ENCODE measurements around the gene TRAF5. TPM values are rescaled to one million over a fixed set of nuclear protein-coding genes. Genes with fewer than 3 reads are reported as not detected.
A peak's percentile ranks its signal among the peaks of the same experiment; 100 is the strongest.
"Not testable (repeated sequence)": the region's sequence is repeated elsewhere in the genome, so short reads cannot be mapped to it uniquely, and the experiment has no call there.

TRAF5 gene
- total RNA-seq, 1 donor from 2014 or later = 3.9 TPM

DNA sequence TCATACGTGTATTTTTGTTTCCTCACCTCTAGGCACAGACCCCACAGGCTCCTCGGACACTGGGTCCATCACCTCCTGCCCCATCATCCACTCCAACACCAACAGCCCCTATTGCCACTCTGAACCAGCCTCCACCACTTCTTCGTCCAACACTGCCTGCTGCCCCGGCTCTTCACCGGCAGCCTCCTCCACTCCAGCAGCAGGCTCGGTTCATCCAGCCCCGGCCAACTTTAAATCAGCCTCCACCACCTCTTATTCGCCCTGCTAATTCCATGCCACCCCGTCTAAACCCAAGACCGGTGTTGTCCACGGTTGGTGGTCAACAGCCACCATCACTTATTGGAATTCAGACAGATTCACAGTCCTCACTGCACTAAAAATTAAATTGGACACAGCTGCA, 13.2 kb upstream of the TRAF5 start:
- Histone ChIP-seq H3K36me3 (peaks cover 26 to 44% of the 10 kb centered on the region in 2 donors), H3K4me3 (no peak overlapping the region)

GRCh38 chr1:211318576-211319280, 7.9 kb upstream of the TRAF5 start:
- no peaks in the 10 kb centered on the region for H3K27me3 ChIP-seq
- no peak for DNase-seq (ENCODE audit: low spot score in 2 of 2)
- H3K27ac ChIP-seq = no peak overlapping the region
- TF ChIP-seq CTCF (IDR thresholded peaks at IDR 0.05) = no peak
- H3K4me1 ChIP-seq = no peaks in the 10 kb centered on the region
- H3K36me3 ChIP-seq = peaks cover 19 to 20% of the 10 kb centered on the region in 2 donors
- intact Hi-C loops (cut with DNase I) = no loop called here
- H3K4me3 ChIP-seq = no peak overlapping the region
- no peaks in the 10 kb centered on the region for H3K9me3 ChIP-seq

More for the DNA sequence above, 13.2 kb upstream of the TRAF5 start:
- DNase-seq (ENCODE audit: low spot score in 2 of 2) = no peak
- no peaks in the 10 kb centered on the region for H3K4me1 ChIP-seq
- H3K27ac ChIP-seq = no peak overlapping the region
- no peak for TF ChIP-seq CTCF (IDR thresholded peaks at IDR 0.05)
- H3K9me3 ChIP-seq = no peaks in the 10 kb centered on the region
- intact Hi-C loops (cut with DNase I) = no loop called here
- no peaks in the 10 kb centered on the region for H3K27me3 ChIP-seq

GRCh38 chr1:211319892-211320291, 6.7 kb upstream of the TRAF5 start:
- DNase-seq (ENCODE audit: low spot score in 2 of 2) = no peak
- H3K9me3 ChIP-seq = no peaks in the 10 kb centered on the region
- no peak for TF ChIP-seq CTCF (IDR thresholded peaks at IDR 0.05)
- no peak overlapping the region for H3K4me3 ChIP-seq
- H3K4me1 ChIP-seq = no peaks in the 10 kb centered on the region
- no peak overlapping the region for H3K27ac ChIP-seq
- intact Hi-C loops (cut with DNase I) = no loop called here
- H3K27me3 ChIP-seq = no peaks in the 10 kb centered on the region
- H3K36me3 ChIP-seq = peaks cover 8% of the 10 kb centered on the region in 2 donors

DNA sequence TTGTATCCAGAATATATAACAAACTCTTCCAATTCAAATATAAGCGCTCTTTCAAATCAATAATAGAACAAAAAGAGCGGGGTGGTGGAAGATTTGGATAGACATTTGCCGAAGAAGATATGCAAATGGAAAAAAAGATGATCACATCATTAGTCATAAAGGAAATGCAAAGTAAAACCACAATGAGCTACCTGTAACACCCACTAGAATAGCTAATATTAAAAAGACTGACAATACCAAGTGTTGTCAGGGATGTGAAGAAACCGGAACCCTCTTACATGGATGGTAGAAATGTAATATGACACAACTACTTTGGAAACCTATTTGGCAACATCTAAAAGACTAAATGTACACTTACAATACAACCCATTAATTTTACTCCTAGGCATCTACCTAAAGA, 5.7 kb upstream of the TRAF5 start:
- TF ChIP-seq CTCF (IDR thresholded peaks at IDR 0.05) = no peak
- Histone ChIP-seq H3K4me1 (peaks cover under 1% of the 10 kb centered on the region in 2 donors), H3K27ac (no peak overlapping the region), H3K4me3 (no peak overlapping the region), H3K9me3 (no peaks in the 10 kb centered on the region), H3K36me3 (no peaks in the 10 kb centered on the region), H3K27me3 (no peaks in the 10 kb centered on the region)
- no peak for DNase-seq (ENCODE audit: low spot score in 2 of 2)
- intact Hi-C loops (cut with DNase I) = no loop called here

- H3K9me3 ChIP-seq; H3K27ac ChIP-seq; intact Hi-C loops (cut with DNase I); H3K4me3 ChIP-seq; H3K4me1 ChIP-seq; H3K36me3 ChIP-seq; DNase-seq (ENCODE audit: low spot score in 2 of 2); H3K27me3 ChIP-seq: not testable (repeated sequence)
These were observed 5.0 kb upstream of the TRAF5 start for GRCh38 chr1:211321646-211322045.

- peak; percentile 56 to 77 (median 68) for TF ChIP-seq CTCF (IDR thresholded peaks at IDR 0.05)
- intact Hi-C loops (cut with DNase I) = no loop called here
- no peaks in the 10 kb centered on the region for H3K27me3 ChIP-seq
- no peak overlapping the region for H3K4me3 ChIP-seq
- no peaks in the 10 kb centered on the region for H3K36me3 ChIP-seq
- DNase-seq (ENCODE audit: low spot score in 2 of 2) = peak in 1 of 2 donors; percentile 78
- H3K9me3 ChIP-seq = no peaks in the 10 kb centered on the region
- H3K4me1 ChIP-seq = peaks cover 3 to 4% of the 10 kb centered on the region in 2 donors
- no peak overlapping the region for H3K27ac ChIP-seq
These were observed 3.2 kb upstream of the TRAF5 start for GRCh38 chr1:211323156-211324063.
